ENCODE results near the gene OR2C3.

The OR2C3 gene

GRCh38 chr1:247557926-247558674 is 21.9 kb upstream of the OR2C3 start:
- no peak for TF ChIP-seq CTCF (conservative IDR thresholded peaks at IDR 0.05)
- no peak overlapping the region for H3K27ac ChIP-seq

- no peak overlapping the region for H3K27ac ChIP-seq
- no peak for TF ChIP-seq CTCF (conservative IDR thresholded peaks at IDR 0.05)
Observed at GRCh38 chr1:247552231-247552630, 16.0 kb upstream of the OR2C3 start.

- TF ChIP-seq CTCF (conservative IDR thresholded peaks at IDR 0.05), result no peak
- H3K27ac ChIP-seq, result no peak overlapping the region
Observed at GRCh38 chr1:247551721-247552120, 15.5 kb upstream of the OR2C3 start.

GRCh38 chr1:247548769-247549182 is 12.5 kb upstream of the OR2C3 start, which contains the start of gene GCSAML:
Gene GCSAML (plus strand): TSS chr1:247549134. CDS start chr1:247549192, 58 bp downstream.
- TF ChIP-seq CTCF (conservative IDR thresholded peaks at IDR 0.05), result no peak
- H3K27ac ChIP-seq, result no peak within 1 kb of the TSS

- TF ChIP-seq CTCF (conservative IDR thresholded peaks at IDR 0.05), result no peak
- no peak overlapping the region for H3K27ac ChIP-seq
Observed at GRCh38 chr1:247548092-247548491, 11.9 kb upstream of the OR2C3 start.

GRCh38 chr1:247542811-247543210 is 6.6 kb upstream of the OR2C3 start:
- no peak overlapping the region for H3K27ac ChIP-seq
- TF ChIP-seq CTCF (conservative IDR thresholded peaks at IDR 0.05), result no peak

- H3K27ac ChIP-seq, result no peak overlapping the region
- TF ChIP-seq CTCF (conservative IDR thresholded peaks at IDR 0.05), result no peak
Observed at GRCh38 chr1:247540581-247540980, 4.3 kb upstream of the OR2C3 start.
